Measurements from ENCODE around the gene ADPRM.
A peak's percentile ranks its signal among the peaks of the same experiment; 100 is the strongest.
"Not testable (repeated sequence)": the region's sequence is repeated elsewhere in the genome, so short reads cannot be mapped to it uniquely, and the experiment has no call there.

Gene ADPRM

DNA sequence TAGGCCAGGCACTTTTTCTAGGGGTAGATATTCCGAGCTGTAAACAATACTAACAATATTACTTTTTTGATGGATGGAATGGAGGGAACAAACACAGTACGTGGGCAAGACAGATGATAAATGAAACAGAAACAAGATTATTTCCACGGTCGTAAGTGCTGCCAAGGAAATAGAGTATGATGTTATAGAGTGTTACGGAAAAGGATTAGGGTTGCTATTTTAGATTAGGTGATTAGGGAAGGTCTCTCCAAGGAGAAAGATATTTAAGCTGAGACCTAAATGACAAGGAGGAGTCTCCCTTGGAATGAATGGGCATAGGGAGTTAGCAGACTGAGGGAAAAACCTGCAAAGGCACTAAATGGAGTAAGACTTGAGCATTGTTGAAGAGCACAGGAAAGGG, 8.3 kb downstream of the ADPRM start:
- DNase-seq, result no peak

DNA sequence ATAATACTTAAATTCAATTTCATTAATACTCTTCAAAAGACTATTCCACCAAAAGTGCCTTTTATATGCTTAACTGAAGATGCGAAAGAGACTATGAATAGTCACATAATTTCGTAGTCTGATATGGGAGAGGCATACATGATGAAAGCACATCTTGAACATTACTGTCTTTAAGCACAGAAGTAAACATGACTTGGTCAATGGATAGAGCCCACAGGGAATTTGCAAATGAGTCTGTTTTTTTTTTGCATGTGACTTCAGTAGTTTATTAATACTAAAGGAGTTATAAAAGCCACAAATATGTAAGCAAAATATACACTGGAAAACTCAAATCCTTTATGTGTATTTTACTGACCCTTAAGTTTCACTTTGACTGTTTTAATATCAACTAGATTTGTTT, 15.9 kb downstream of the ADPRM start:
- DNase-seq, result no peak

DNA sequence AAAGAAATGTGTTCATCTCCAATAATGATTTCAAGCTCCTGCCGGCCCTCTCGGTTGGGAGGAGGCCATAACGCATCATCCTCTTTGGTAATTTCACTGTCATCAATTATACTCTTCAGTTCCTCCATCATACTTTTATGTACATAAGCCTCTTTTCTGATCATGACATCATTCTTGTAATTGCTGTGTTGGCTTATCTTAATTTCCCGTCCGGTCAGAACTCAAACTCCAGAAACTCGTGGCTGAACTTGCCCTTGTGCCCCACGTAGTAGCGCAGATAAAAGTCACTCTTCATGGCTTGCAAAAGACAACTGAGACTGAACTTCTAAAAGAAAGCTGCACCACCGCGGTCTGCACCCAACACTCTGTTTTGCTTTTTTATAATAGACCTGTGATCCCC, 18.8 kb downstream of the ADPRM start:
- no peak for DNase-seq

- DNase-seq, result no peak
These were observed 21.2 kb downstream of the ADPRM start for GRCh38 chr17:10718547-10718946.

GRCh38 chr17:10724546-10725195, 27.3 kb downstream of the ADPRM start:
- DNase-seq, result no peak

GRCh38 chr17:10725262-10725661, 27.9 kb downstream of the ADPRM start:
- no peak for DNase-seq

DNA sequence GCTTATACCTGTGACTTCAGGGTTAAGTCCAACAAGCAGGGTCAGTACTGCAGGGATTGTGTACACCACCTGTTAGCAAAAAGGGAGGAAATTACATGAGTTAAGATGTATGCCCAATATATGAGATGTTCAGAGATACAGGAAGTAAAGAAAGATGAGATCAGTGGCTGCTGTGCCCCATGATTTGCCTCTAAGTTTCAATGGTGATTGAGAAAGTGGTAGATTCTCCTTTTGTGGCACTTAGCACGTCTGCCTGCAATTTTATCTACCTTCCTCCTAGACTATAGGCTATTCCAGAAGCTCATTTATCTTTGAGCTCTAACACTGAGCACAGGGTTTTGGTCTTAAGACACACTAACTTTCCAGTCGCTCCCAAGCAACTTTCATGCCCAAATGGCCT, 28.8 kb downstream of the ADPRM start:
- DNase-seq, result no peak

- no peak for DNase-seq
These were observed 29.8 kb downstream of the ADPRM start for GRCh38 chr17:10727192-10727591.

GRCh38 chr17:10728331-10728892, 31.0 kb downstream of the ADPRM start:
- DNase-seq, result no peak

- DNase-seq, result peak; percentile 11
These were observed 32.2 kb downstream of the ADPRM start, which contains the start of gene TMEM220 for GRCh38 chr17:10729334-10730193. TSS of gene TMEM220 (minus strand) at chr17:10730023. CDS start at chr17:10729851, 172 bp downstream.

DNA sequence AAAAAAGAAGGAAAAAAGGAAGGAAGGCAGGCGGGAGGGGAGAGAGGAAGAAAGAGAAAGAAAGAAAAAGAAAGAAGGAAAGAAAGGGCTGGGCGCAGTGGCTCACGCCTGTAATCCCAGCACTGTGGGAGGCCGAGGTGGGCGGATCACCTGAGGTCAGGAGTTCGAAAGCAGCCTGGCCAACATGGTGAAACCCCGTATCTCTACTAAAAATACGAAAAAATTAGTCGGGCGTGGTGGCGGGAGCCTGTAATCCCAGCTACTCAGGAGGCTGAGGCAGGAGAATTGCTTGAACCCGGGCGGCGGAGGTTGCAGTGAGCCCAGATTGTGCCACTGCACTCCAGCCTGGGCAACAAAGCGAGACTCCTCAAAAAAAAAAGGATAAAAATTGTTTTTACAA, 32.9 kb downstream of the ADPRM start:
- not testable (repeated sequence) for DNase-seq

DNA sequence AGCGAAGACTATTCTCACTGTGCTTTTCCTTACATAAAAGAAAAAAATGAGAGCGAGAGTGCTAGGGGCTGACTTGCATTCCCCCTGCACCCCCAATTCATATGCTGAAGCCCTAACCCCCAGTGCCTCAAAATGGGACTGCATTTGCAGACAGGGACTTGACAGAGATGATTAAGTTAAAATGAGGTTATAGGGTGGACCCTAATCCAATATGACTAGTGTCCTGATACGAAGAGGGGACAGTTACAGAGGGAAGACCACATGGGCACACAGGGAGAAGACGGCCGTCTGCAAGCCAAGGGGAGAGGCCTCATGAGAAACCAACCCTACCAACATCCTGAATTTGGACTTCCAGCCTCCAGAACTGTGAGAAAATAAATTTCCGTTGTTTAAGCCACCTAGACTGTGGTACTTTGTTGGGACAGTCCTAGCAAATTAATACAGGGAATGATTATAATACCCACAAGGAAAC, 34.0 kb downstream of the ADPRM start:
- no peak for DNase-seq

GRCh38 chr17:10732121-10732520, 34.7 kb downstream of the ADPRM start:
- DNase-seq, result not testable (repeated sequence)

DNA sequence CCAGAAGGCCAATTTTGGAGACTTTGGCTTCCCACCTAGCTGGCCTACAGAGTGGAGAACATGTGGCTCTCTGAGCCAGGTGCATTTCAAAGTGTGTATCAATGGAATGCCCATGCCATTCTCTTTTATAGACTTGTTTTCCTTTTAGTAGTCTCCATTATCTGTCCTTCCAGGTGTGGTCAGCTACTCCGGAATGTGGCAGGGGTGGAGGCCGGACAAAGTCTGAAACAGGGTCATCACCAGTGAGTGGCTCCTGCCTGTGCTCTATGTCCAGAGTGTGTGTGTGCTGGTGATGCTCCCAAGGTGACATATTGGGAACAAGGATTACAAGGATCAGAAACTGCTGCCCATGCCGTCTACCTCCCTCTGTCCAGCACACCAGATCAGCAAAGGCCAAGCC, 36.3 kb downstream of the ADPRM start:
- no peak for DNase-seq

GRCh38 chr17:10735251-10735650, 37.9 kb downstream of the ADPRM start:
- DNase-seq, result no peak

DNA sequence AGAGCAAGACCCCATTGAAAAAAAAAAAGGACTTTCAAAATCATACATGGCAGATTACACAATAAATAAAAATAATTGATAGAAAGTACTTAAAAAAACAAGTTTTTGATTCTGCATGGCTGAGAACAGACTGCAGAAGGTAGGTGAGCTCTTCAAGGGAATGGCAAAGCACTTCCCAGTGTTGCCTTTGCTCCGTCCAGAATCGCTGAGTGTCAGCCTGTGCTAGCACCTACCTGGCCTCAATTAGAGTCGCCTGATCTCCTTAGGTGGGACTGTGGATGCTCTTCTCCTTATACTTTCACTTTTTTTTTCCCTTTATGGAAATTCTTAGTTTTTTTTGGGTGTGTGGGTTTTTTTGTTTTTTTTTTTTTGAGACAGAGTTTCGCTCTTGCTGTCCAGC, 38.4 kb downstream of the ADPRM start:
- no peak for DNase-seq

DNA sequence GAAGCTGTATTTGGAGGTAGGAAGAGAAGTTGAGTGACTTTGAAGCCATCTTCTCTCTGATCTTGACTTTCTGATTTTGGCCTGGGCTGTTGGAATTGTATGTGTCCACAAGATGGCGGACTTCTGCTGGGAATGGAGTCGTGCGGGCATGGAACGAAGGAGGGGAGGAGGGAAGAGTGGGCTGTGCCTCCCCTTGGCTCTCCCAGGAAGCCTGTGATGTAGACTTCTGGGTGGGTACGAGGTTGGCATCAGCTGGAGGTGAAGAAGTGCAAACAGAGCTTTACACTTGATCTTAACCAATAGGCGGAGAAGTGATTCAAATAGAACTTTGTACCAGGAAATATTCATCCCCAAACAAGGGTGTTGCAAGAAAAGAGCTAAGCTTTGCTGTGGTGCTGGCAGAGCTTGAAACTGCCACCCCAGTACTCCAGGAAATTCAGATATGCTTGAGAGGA, 39.8 kb downstream of the ADPRM start:
- peak; percentile 28 for DNase-seq

DNA sequence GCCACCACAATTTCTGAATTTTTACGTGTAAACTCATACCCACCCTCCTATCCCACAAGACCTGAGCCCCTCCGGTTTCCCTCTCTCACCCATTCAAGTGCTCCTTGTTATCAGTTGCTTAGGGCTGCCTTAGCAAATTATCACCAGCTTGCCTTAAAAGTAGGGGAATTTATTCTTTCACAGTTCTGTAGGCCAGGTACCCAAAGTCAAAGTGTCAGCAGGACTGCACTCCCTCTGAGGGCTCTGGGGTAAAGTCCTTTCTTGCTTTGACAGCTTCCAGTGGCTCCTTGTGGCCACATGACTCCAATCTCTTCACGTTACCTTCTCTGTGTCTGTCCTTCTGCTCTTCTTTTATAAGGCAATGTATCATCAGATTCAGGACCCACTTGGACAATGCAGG, 40.3 kb downstream of the ADPRM start:
- DNase-seq, result no peak

- no peak for DNase-seq
These were observed 41.3 kb downstream of the ADPRM start for GRCh38 chr17:10738521-10739258.

DNA sequence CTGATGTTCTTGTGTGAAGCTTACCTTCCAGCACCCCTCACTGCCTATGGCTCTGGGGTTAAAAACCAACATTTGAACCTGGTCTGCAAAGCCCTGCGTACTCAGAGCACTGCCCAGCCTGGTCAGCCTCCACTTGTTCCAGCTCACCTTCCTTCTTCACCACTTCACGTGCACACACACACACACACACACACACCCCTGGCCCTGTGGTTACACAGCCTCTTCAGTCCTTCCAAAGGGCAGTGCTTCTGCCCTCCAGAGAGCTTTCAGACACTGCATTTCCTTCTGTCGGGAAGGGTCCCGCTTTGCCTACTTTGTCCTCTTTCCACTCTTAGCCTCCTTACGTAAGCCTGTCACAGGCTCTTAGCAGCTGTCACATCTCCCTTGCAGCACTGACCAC, 42.0 kb downstream of the ADPRM start:
- no peak for DNase-seq

DNA sequence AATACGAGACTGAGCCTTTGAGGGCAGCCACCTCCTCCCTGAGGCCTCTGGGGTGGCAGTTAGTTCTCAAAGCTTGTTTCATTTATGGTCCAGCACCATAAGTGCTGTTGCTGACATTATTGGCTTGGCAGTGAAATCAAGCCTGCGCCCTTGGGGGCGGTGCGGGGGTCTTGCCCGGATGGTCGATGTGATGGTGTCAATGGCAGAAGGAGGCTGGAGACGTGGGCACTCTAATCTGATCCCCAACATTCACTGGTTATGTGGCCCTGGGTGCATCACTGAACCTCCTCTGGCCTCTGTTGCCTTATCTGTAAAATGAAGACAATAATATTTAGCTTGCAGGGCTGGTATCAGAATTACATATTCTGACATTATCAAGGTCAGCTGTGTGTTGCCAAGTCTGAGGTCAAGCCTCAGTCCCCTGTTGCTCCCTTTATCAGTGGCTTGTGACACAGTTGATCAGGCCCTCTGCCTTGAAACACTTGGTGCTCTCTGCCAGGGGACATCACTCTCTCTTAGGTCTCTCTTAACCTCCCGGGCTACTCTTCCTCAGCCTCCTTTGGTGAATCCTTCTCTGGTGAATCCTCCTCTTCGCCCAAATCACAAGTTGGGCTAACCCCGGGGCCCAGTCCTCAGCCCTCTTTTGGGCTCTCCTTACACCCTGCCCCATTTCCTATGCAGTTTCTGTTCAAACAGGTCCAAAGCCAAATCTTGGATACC, 44.2 kb downstream of the ADPRM start:
- no peak for DNase-seq

- DNase-seq, result no peak
These were observed 45.0 kb downstream of the ADPRM start for GRCh38 chr17:10742431-10742830.
